ENCODE measurements around the gene PTPRK. TPM values are rescaled to one million over a fixed set of nuclear protein-coding genes. Genes with fewer than 3 reads are reported as not detected.

Gene PTPRK
- total and polyA plus RNA-seq, 2 of the 8 experiments (the other 6 are each of a cell fraction or from before 2014, with no cell fraction given), result 11.4 to 47.3 TPM

GRCh38 chr6:128244751-128245405 lies 275.5 kb downstream of the PTPRK start (continued):
- TF ChIP-seq CTCF (IDR thresholded peaks at IDR 0.05; ENCODE audit: control extremely low read depth in 1 of 3, insufficient read depth in 1 of 3, low read depth in 1 of 3, low read length in 3 of 3), result no peak
